Nucleus accumbens (tissue), 56 donors: ENCODE measurements around the gene PIK3R6.

Source experiments
- DNase-seq, 56 donors: peaks; one replicate each; lab custom pipeline; 2025; lab: John Stamatoyannopoulos, UW

PIK3R6 gene

DNA sequence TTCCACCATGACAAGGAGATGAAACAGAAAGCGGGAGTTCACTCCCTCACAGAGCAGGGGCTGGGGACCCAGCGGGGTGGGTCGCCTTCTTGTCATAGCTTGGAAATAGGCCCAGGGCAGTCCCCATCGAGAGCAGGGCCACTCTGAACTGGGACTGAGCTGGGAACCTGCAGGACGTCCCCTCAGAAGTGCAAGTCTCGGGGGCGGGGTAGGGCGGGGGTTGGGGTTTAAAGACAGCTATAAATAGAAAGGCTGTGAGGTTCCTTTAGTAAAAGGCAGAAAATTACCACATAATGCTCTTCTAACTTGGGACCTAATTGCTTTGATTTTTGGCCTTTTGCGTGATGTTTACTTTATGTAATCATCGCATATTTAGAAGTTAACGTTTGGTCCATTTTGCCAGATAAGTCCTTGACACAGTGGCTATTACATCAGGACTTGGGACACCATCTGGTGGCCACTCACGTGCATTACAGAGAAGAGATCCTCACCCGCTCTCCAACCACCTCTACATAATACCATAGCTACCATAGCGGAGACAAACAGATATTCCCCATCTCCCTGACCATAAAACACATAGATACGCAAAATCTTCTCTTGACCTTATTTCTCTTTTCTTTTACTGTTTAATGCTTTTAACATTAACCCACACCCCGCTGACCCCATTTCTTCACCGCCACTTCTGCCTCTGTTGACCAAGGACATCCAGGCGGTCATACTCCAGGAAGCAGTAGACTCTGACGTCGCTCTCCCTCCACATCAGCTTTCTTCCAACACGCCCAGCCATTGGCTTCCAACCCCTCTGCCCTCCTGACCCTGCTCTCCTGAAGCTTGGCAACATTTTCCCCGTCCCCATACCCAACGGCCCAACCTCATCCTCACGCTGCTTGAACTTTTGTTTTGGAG lies 27.5 kb upstream of the PIK3R6 start:
- DNase-seq: peak in 20 of 56 donors; percentile 2 to 66 (median 11)

DNA sequence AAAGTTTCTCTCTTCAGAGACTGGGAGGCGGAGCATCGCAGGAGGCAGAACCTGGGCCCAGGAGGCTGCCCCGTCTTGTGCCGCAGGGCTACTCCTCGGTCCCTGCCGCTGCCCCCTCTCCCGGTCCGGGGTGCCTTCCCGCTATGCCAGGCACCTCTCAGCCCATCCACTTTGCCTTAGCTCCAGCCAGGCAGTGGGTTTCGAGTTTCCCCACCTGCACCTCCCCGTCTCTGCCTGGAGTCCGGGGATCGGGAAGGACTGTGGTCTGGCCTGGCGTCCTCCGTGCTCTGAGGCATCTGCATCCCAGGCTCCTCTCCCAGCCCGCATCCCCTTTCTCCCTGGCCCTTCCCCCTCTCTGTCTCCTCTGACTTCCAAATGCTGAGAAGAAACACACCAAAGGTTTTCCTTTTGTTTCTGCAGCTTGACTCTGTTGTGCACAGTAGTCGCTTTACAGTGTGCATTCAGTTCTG lies 26.8 kb upstream of the PIK3R6 start:
- DNase-seq: no peak

DNA sequence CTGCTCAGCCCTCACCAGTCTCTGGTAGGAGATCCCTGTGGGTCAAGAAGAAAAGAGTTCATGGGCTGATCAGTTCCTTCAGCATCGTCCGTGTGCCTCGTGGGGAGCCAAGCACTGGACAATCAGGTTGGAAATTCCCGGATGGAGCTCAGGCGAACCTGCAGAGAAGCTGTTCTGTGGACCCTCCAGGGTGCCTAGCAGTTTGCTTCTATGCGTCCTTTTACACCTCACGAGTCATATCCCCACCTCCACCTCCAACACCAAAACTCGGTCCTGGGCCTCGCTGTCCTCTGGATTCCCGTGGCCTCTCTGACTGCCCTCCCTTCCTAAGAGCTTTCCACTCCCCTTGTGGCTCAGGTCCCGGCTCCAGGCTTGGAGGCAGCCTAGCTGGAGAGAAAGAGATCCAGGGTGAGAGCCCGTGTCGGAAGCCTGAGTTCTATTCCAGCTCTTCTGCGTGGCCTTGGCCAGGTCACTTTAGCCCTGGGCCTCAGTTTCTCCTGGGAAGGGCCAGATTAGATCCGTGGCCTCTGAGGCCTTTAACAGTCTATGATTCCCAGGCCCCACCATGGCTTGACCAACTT lies 26.2 kb upstream of the PIK3R6 start:
- DNase-seq: no peak

DNA sequence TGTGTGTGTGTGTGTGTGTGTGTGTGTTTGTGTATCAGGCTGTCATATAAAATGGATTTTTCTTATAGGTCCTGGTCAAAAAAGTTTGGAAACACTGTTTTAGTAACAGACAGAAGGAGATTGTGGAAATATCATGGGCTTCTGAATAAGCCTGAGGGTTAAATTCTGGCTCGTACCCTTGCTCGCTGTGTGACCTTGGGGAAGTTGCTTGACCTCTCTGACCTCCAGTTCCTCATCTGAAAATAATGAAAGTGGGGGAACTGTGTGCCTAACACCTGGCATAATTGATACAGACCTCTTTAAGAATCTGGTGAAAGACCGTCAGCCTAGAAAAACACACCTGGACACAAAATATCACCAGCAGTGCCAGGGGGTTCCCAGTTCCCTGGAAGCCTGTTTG lies 25.6 kb upstream of the PIK3R6 start:
- DNase-seq: no peak

DNA sequence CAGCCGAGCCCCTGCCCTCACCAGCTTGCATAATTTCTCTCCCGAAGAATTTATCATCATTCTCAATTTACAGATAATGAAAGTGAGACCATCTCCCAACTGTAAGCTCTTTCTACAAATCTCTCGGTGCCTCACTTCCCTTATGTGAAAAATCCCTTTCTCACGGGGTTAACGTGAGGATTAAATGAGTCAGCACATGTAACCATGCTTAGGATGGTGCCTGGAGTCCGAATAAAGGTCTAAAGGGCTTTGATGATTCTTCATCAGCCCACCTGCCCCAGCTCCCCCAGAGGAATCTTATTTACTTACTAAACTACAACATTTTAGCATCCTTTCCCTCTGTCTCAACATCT lies 24.8 kb upstream of the PIK3R6 start:
- DNase-seq: no peak

DNA sequence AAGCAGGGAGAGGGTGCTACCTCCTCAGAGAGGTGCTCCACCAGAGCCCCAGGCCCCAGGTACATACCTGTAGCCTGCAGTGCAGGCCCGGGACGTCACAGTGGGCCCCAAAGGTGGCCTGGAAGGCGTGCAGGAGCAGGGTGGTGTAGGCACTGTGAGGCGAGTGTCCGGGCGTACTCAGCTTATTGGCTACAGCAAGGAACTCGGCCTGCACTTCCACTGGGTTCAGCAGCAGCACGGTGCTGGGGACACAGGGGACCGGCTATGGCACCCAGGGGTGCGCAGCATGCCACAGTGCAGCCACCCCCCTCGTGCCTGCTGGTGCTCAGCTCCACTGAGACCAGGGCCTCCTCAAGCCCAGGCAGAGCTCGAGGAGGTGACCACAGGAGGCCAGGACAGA lies 23.2 kb upstream of the PIK3R6 start:
- DNase-seq: no peak

DNA sequence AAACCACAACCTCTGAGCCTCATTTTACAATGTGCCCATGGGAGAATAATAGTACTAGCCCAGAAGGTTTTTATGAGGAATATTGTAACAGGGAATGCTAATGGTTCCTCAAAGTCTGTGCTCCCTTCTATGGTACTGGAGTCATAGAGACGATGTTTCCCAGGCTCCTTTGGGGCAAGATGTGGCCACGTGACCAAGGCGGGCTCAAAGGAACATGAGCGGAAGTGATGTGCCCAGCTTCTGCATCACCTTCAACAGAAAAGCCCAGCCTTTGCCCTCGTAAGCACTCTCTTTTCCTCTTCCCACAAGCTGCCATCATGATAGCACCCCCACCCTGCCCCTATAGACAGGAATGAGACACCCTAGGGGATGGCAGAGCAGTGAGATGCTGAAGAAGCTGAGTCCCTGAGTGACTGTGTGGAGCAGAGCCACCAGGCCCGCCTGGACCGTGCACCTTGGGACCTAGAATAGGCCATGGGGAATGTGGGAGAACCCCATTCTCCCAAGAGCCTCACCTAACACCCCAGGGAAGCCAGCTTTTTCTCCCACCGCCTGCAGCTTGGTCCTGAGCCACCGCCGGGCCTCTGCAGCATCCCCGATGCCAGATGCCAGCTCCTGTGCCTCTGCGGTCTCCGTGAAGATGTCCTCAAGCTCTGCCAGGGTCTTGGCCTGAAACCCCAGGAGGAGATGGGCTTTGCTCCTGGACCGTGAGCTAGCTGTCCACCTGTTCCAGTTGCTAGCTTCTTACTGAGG lies 22.2 kb upstream of the PIK3R6 start:
- DNase-seq: no peak

DNA sequence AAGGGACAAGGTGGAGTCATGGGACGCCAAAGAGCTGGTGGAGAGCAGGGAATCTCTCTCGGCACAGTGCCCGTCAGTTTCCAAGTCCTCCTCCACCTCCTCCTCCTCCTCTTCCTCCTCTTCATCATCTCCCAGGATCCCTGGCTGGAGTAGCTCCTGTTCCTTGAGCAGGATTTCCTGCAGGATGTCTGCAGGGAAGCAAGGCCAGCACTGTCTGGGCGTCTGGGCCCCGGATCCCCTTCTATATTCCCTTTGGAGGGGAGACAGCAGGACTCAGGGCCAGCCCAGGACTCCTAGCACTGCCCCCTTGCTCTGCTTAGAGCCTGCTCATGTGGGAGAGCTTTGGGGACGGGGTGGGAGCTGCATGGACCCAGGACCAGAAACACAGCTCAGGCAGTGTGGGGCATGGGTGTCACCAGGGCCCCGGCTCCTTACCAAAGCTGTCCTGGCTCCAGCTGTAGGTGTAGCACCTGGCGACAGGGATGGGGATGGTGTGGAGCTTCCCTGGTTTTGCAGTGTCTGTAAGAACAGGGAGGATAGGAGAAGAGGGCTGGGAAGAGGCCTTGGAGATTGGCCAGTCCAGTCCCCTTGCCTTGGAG lies 21.3 kb upstream of the PIK3R6 start:
- no peak for DNase-seq

DNA sequence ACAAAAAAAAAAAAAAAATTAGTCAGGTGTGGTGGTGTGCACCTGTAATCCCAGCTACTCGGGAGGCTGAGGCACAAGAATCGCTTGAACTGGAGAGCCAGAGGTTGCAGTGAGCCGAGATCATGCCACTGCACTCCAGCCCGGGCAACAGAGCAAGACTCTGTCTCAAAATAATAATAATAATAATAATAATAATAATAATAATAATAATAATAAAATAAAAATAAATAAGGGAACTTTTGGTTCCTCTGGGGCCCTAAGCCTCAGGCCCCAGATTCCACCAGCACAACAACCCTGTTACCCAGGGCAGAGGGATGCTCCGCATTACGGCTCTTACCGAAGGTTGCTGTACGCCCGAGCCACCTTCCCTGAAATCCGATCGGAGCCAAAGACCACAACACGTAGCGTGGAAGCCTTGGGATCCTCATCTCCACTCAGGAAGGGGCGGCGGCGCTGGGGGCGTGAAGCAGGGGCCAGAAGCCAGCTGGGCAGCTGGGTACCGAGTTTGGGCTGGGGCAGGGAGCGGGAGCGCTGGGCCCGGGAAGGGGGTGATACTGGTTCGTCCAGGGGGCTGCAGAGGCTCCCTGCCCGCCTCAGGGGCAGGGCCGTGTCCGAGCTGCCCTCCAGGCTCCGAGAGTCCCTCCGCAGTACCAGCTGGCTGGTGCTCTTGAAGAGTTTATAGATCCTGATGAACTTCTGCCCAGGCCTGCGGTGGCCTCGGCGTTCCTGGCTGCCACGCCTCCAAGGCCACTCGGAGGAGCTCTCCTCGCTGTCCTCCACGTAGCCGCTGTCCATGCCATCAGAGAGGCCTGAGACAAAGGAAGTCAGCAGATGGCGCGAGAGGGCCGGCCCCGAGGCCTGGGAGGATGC lies 20.6 kb upstream of the PIK3R6 start:
- peak in 1 of 56 donors; percentile 2 for DNase-seq

DNA sequence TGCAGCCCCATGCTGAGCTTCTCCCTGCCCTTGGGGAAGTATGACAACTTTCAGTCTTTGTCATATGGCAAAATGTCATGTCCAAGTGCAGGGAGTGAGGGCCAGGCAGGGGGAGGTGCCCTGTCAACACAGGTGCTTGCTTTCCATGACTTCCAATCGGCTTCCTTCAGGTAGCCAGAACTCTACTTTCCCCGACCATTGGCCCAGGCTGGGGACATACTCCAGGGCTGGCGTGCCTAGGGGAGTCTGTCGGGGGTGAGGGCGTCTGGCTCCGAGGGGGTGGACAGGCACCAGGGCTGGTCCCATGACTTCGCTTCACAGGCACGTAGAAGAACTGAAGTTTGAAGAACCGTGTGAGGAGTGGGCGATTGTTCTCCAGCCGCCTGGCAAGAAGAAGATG lies 19.8 kb upstream of the PIK3R6 start:
- no peak for DNase-seq

DNA sequence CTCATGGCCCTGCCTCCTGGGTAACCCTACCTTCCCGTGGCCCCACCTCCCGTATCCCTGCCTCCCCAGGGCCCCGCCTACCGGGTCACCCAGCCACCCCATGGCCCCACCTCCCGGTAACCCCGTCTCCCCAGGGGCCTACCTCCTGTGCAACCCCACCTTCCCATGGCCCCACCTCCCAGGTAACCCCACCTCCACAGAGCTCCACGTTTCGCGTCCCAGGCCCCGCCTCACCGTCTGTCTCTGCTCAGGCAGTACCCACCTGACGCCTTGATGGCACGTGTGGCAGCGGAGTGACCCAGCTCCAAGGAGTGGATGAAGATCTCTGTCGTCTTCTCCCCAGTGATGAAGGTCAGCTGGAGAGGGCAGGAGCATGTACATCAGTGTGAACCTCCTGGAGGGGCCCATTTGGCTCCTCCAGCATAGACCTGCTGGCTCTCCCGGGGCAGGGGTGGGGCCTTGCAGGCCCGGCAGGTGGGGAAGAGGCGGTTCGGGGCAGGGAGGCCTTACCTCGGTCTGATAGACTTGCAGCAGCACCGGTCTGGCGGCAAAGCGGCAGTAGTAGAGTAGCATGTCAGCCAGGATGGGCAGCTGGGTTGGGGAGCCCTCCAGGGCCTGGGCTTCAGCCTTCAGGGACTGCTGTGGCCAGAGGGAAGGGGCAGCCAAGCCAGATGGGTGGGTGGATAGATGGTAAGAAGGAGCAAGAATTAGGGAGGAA lies 18.7 kb upstream of the PIK3R6 start:
- no peak for DNase-seq

DNA sequence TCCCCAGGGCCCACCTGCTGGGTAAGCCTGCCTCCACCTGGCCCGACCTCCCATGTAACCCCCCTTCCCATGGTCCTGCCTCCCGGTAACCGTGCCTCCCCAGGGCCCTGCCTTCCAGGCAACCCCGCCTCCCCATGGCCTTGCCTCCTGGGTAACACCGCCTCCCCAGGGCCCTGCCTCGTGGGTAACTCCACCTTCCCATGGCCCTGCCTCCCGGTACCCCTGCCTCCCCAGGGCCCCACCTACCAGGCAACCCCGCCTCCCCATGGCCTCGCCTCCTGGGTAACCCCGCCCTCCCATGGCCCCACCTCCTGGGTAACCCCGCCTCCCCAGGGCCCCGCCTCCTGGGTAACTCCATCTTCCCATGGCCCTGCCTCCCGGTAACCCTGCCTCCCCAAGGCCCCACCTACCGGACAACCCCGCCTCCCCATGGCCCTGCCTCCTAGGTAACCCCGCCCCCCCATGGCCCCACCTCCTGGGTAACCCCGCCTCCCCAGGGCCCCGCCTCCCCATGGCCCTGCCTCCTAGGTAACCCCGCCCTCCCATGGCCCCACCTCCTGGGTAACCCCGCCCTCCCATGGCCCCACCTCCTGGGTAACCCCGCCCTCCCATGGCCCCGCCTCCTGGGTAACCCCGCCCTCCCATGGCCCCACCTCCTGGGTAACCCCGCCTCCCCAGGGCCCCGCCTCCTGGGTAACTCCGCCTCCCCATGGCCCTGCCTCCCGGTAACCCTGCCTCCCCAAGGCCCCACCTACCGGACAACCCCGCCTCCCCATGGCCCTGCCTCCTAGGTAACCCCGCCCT lies 17.9 kb upstream of the PIK3R6 start:
- DNase-seq: peak in 1 of 56 donors; percentile 41

DNA sequence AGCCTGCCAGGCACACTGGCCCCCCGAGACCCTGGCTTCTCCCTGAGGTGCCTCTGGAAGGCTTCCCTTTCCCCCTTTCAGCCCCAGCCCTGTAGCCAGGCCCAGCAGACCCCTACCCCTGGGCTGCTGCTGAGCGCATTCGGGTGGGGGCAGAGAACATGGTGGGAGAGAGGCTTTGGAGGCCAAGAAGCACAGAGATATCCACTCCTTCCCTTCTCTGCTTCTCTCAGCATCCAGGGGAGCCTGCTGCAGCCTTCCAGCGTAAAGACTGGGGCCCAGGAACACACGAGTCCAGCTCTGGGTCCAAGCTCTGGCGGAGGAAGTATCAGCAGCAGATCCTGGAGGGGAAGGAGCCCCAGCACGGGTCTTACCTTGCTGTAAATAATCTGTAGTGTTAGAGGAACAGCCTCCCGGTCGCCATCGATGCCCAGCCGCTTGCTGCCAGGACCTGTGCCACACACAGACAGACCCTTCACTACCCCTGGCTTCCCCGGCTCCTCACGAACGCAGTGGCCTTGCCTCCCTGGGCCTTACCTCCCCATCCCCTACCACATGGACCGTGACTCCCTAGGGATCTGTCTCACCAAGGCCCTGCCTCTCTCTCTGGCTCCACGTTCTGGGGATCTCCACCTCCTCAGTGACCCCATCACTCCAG lies 17.0 kb upstream of the PIK3R6 start:
- DNase-seq: no peak

DNA sequence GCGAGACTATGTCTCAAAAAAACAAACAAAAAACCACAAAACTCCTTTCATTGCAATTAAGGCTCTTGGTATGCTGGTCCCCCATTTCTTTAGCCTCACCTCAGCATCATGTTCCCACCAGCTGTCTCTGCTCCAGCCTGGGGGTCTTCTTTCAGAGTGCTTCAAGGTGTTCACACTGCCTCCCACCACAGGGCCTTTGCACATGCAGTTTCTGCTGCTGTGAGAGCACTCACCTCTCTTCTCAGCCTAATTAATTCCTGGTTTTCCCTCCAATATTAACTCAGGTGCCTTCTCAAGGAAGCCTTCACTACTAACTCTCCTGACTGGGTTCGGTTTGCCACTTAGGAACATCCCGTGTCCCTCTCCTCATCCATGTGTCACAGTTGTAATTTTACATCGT lies 15.9 kb upstream of the PIK3R6 start:
- DNase-seq: no peak

DNA sequence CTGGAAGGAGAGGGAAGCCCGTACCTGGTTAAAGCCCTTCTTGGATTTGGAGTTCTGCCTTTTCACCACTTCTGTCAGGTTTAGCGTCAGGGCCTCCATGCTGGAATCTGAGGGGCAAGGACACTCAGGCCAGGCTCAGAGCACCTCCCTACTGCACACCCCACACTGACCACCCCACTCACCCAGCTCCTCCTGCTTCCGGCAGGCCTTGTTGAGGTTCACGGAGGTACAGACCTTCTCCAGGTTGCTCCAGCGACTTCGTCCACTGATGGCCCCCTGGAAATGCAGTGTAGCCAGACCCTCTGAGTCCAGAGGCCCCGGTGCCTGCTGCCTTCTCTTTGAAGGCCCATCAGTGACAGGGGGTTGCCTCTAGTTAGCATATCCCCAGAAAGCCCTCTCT lies 14.1 kb upstream of the PIK3R6 start:
- no peak for DNase-seq

DNA sequence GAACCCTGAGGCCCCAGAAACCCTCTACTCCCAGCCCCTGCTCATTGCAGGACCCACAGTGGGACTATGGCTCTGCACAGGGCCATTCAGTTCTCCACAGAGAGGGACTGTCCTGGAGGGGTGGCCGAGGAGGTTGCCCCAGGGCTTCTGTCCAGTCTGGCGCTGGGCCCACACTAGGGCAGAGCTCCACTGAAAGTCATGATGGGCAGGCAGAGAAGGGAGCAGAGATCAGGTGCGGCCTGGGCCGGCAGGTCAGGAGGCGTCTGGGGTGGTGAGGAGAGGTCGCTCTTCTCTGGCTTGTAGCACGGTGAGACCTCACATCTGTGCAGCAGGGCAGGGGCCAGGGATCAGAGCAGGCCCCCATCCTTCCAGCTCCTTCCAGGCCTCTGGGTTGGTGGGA lies 13.0 kb upstream of the PIK3R6 start:
- no peak for DNase-seq

DNA sequence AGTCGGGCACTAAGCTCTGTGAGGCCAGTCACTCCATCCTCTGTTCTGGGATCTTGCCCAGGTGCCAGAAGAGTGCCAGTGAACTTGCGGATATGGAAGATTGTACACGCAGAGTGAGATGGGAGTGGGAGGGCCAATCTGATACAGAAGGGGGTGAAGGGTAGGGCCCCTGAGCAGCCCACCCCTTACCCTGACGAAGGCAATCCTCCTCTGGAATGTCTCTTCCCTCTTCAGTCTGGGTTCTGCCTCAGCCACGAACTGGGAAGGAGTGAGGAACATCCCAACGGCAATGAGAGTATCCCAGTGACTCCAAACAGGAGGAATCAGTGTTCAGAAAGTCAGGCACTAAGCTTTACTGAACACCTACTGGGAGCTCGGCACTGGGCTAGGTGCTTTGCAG lies 11.9 kb upstream of the PIK3R6 start:
- DNase-seq: no peak

DNA sequence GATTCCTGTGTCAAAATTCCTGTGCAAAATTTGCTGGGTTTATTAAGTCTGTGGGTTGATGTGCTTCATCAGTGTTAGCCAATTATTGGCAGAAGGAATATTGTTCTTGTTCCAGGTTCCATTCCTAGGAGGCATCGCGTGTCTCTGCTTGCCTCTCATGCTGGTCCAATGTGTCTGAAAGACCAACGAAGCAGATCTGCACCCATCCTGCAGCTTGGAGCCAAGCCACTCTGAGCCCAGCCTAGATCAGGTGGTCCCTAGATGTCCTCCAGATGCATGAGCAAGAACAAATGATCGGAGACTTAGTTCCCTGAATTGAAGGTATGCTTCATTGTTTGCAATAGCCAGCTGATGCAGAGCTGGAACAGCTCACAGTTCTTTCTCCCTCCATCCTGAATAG lies 10.5 kb upstream of the PIK3R6 start:
- no peak for DNase-seq
